HG02885 (cell line): Measurements from ENCODE around the gene ZNF202.

Experiments used
- ATAC-seq: cut with Tn5 transposase; IDR thresholded peaks from one replicate; pipeline ENCODE4 v1.9.1; 2021; ENCODE audit warnings: mild to moderate bottlenecking; ENCODE audit not compliant: unreplicated experiment, poor library complexity

ZNF202 gene

DNA sequence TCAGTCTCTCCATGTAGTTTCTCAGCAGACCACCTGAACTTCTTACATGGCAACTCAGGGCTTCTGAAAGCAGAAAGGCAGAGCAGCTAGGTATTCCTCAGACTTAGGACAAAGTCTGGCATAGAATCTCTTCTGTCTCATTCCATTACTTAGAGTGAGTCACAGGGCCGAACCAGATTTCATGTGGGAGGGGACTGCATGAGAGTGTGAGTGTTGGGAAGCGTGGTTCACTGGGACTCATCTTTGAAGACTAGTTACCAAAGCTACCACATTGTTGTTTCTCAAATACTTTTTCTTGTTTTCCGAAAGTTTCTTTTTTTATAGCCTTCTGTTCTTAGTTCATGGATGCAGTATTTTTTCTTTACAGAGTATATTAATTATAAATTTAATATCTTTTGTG is 51.0 kb downstream of the ZNF202 start:
- no peak for ATAC-seq

DNA sequence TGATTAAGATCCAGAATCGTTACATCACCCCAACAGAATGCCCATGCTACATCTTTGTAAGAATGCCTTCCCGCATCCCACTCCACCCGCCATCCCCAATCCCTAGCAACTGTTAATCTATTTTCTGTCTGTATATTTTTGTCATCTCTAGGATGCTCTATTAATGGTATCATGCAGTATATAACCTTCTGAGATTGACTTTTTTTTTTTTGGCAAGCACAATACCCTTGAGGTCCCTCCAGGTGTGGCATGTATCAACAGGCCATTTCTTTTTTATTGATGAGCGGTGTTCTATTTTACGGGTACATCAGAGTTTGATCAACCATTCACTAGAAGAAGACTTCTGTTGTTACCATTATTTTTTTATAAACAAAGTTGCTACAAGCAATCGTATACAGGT is 56.9 kb downstream of the ZNF202 start:
- no peak for ATAC-seq

DNA sequence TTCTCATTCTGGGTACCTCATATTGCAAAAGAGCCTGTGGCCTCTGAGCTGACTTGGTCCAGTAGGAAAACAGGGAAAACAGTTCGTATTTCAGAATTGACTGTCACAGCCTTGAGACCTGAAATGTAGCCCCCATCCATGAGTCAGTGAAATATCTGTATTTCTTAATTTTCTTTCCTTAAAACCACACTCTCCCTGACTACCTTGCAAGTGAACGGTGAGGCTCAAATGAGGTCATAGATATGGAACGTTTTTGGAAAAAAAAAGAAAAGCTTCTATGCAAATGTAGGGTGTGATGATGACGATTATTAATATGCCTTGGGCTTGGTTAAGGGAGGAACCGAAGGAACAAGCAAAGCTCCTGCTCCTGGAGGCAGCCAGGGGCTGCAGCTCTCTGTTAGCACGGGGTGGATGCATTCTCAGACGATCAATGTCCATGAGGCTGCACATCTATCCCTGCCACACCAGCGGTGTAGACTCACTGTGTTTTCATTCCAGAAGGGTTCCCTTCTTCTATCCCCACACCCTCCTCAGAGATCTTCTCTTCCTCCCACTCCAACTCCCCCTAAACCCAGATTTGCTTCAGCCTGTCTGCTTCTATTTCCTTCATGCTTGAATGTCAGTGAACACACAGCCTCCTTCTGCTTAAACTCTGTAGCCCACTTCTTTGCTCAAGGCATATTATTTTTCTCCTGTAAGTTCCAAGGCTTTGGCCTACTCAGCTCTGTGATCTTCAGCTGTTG is 57.9 kb downstream of the ZNF202 start:
- no peak for ATAC-seq

DNA sequence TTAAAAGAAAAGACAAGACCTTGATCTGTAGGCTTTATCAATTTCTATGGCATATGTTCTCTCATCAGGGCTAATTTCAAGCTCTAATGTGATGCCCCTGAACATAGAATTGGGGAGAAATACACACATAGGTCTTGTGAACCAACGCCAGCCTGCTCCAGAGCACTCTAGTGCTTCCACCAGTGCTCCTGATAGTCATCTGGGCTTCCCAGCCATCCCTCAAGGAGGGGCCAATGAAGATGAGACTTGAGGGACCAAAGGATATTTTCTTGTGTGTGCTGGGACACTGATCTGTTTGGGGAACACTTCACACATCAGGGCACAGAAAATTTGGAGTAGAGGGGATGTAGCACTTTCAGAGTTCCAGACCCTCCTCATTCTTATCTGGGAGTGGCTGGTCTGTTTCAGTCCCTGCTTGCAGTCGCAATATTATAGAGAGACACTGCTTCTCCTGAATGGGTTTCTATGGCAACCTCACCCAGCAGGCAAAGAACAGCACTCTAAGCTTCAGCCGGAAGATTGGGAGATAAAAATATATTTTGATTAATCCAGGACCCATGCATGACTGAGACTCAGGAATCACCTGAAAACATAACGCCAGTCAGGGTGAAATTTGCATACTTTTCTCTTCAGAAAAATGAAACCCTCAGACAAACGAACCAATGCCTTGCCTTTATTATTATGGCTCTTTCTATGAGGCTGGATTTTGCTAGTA is 58.6 kb downstream of the ZNF202 start:
- no peak for ATAC-seq

DNA sequence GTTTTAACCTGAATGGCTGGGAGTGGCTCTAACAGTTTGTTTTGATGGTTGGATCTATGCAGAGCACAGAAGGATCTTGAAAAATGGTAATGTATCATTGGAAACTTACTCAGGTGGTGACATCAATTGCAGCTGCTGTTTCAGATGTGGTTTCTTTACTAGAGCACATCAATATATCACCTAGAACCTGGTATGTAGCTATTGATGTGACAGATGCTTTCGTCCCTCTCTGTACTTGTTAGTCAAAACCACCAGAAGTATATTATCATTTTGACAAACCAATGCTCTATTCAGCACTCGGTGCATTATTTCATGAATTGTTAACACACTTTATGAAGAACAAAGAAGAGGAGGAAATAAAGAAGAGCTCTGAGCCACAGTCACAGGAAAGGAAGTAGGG is 60.4 kb downstream of the ZNF202 start:
- no peak for ATAC-seq

DNA sequence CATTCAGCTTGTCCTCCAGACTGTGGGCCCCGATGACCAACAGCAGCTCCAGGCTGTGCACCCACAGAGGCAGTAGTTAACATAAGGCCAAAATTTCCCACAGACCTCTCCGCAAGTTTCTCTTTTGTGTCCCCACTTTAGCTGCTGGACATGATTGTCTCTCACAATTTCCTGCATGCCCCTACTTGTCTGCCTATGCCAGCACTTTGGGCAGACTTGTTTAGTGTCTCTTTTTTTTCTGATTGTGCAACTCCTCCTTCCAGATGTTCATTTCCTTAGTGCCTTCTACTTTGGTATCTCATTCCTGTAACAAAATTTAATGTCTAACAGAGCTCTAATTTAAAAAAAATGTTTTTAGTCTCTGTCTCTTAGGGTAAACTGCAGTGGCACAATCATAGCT is 63.2 kb downstream of the ZNF202 start:
- ATAC-seq, result no peak

DNA sequence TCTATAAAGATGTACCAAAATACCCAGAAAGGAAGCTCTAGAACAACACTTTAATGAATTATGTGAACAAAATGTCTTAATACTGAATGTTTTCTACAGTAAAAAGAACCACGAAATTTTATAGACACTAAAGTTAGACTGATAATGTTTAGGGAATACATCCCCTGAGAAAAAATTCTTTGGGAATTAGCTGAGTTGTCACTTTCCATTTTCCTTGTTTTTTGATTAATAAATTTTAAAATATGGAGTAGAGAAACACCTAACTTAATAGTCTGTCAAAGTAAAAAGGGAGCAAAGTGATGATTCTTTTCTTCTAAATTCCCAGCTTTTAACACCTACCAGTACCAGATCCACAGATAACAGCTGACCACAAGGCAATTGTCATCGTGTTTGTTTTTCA is 64.0 kb downstream of the ZNF202 start:
- no peak for ATAC-seq

DNA sequence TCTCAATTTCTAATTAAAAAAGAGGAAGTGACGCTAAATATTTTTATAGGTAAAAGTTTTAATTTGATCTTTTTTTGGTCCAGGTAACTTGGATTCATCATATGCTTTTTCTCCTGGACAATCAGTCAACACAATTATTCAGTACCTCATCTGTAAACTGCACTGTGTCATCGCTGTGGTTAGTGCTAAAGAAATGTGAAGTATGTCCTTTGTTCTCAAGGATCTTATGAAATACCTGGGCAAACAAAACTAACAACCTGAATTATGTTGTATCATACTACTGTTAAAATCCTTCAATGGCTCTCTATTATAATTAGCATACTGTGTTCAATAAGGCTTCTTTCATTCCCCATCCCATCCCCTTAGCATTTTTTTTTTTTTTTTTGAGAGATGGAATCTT is 67.2 kb downstream of the ZNF202 start:
- no peak for ATAC-seq
